C1 segment of cervical spinal cord (tissue), 14 donors: ENCODE data around the gene DNAJC18.
A peak's percentile ranks its signal among the peaks of the same experiment; 100 is the strongest.
"Not testable (repeated sequence)": the region's sequence is repeated elsewhere in the genome, so short reads cannot be mapped to it uniquely, and the experiment has no call there.

Experiments
- DNase-seq, 14 donors: peaks; one replicate each; lab custom pipeline; 2025; lab: John Stamatoyannopoulos, UW

Gene DNAJC18

DNA sequence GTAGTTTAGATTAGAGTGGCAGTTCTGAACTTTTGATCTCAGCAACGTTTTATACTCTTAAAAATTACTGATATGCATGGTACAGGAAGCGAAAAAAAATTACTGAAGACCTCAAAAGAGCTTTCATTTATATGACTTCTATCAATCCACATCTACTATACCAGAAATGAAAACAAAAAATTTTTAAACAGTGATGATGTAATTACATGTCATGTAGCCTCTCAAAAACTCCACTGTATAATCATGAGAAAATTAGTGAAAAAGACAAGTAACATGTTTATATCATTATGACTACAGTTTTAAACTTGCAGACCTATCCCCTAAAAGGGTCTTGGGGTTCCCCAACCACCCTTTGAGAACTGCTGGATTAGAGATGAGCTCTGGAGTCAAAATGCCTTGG lies 9.3 kb downstream of the DNAJC18 start:
- no peak for DNase-seq

DNA sequence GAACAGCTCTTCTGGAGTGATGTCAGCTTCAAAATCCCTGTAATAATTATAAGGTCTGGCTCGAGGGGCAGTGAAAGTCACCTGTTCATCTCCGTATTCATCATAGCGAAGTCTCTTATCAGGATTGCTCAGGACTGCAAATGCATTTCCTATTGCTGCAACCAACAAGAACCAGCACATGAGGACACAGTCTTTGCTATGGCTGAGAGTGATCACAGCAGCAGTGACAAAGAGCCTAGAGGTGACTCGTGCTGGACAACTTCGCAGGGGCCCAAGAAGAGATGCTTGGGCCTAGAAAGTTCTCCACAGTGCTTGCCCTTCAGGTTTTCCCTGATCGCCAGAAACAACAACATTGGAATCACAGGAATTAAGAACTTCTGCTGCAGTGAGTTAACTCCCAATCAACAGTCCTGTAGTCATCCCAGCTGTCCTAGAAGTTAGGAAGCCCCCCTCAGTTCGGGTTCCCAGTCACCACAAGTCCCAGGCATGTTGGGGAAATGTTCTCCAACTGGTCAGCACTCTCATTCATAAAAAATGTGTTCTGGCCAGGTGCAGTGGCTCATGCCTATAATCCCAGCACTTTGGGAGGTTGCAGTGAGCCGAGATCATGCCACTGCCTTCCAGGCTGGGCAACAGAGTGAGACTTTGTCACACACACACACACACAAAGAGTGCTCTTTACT lies 13.0 kb downstream of the DNAJC18 start:
- no peak for DNase-seq

DNA sequence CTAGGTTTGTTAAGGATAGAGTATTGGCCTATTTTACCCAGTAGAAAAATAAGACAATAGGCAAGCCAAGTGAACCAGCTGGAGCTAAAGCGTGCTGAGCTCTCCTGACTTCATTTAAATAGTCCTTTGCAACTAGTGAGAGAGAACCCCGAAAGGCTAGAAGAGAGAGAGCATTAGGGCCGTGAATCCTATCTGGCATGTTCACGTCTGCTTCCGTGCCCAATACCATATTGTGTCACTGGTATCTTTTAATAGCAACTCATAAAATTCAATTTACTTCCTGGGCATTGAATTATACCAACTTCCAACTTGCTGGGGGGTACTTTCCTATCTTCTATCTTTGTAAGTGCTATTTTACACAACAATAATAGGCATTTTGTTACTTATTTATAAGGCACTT lies 13.8 kb downstream of the DNAJC18 start:
- no peak for DNase-seq

DNA sequence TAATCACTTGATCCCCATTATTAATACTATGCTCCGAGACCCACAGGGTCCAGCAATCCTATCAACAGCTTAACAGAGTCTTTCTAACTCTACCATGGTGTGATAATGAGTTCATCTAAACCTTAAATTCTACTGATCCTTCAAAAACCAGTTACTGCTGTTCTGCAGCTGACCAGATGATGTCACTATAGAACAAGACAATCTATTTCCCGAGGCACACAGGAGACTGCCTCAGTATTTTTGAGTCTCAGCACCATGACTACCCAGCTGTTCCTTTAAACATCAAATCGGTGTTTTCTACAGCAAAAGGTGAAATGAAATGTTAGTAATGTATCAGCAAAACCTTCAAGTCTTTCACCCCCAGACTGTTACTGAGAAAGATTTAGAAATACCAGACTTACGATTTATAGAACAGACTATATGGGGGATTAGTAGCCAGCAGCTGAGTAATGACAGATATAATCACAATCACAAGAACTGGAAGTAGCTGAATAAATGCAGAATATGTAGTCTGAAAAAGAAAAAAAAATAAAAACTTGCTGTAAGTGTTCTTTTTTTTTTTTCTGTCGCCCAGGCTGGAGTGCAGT lies 16.9 kb downstream of the DNAJC18 start:
- peak in 3 of 14 donors; percentile 10 to 27 (median 20) for DNase-seq

DNA sequence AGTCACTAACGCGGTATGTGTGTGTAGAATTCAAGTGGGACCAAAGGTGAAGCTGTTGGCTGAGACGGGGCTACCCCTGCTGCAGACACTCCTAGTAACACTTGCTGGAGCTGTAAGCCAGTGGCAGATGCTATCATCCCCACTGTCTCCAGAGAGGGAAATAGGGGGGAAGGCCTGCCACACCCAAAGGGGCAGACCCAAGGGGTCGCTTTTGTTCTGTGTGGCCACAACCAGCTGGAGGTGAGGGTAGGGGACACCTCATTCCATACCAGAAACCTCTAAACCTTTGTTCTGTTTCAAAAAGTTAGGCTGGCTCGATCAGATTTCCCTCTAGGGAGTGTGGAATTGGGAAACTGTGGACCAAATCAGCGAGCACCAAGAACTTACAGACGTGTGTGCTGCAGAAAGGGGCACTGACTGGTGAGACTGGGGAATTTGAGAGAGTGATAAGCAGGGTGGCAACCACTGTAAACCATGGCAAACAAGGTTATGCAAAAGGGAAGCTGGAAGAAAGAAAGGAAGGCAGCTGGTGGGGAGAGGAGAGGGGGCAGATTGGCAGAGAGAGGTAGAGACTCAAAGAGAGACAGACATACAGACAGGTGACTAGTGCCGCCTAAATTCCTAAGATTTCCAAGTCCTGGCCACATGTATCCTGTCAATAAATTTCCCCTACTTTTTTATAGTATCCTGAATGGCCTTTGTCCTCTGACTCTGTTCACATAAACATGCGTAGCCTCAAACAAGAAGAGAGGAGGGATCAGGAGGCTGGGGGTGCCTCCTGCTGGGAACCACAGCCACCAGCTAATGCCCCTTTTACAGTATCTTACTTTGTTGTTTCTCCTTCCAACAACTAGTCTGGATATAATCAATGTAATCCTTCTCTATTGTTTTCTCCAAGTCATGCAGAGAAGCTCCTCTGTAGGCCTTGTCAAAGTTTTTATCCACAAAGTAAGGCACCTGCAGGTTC lies 19.8 kb downstream of the DNAJC18 start:
- DNase-seq = no peak

DNA sequence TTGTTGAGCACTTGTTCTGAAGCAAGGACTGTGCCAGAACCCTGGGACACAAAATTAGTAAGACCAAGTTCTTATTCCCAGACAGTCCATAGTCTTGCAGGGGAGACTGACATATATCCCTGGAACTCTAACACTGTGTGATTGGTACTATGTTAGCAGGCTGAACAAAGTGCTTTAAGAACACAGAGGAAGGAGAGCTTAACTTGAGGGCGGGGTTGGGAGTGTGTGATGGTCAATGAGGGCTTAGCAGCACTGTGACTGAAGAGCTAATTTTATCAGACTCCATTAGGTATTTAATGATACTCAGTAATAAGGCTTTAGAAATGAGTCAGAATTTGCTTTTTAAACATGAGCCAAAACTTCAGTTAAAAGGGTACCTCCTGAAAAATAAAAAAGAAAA lies 20.5 kb downstream of the DNAJC18 start:
- no peak for DNase-seq

DNA sequence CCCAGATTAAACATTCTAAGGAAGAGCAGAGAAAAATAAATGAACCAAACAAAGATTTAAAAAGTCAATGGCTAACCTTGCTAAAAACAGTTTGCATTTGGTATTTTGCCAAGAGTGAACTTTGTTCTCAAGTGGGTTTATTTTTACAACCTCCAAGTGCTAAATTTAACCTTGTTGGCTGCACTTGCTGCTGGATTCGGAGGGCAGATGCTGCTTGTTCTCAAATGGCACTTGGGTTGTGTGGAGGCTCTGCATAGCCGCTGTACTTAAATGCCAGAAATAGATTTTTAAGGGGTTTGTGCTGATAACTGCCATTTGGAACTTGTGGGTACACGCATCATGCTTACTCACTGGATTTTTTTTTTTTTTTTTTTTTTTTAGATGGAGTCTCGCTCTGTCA lies 22.1 kb downstream of the DNAJC18 start:
- DNase-seq = no peak

DNA sequence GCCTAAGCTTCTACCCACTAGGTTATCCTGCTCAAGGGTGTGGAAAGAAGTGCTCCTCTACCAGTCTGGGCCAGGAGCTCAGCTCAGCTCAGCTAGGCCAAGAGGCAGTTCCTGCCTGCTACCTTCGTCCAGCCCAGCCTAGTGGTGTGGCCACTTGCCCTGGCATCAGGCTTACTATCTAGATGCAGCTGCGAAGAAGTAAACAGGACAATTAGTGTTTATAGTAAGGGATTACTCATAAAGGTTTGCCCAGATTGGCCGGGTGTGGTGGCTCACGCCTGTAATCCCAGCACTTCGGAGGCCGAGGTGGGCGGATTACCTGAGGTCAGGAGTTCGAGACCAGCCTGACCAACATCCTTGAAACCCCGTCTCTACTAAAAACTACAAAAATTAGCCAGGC lies 22.7 kb downstream of the DNAJC18 start:
- DNase-seq = no peak

DNA sequence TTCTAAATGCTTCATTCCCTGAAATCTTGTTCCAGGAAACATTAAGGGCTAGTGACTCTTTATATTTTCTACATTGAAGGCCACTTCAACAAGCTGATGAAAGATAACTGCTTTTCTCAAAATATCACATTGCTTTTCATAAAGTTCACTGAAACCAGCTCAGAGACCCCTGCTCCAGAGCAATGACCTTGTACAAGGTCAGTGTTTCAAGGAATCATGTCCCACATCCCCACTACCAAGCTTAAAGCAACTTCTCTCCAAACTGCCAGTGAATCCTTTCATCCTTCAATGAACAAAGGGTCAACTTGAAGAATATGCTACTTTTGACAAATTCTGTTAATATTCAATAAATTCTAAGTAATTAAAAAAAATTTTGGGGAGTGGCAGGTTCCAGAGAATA lies 23.5 kb downstream of the DNAJC18 start:
- DNase-seq = no peak

DNA sequence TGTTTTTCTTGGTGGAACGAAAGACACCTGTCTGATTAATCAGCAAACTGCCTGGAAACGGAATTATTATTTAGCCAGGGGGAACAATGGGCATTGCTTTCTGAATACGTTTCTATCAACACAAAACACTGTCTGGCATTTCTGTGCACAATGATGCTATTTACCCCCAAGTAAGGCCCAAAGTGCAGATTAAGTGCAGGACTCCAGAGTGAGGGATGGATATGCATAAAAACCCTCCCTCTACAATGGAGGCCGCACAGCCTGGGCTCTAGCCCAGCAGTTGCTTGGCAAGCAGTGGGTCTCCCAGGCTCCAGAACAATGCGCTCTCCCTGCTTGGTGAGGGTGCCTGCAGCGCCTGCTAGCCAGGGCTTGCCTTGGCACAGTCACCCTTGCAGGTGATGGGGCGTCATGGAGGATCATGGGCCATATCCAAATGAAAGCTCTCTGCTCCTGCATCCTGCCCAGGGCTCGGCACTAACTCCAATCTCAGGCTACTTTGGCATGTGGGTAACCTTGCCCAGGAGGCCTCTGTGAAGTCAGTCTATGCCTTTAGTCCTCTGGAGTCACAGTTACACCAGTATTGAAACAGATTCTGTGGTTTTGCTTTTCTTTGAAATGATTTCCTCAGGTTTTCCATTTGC lies 24.0 kb downstream of the DNAJC18 start:
- peak in 13 of 14 donors; percentile 22 to 86 (median 69) for DNase-seq

DNA sequence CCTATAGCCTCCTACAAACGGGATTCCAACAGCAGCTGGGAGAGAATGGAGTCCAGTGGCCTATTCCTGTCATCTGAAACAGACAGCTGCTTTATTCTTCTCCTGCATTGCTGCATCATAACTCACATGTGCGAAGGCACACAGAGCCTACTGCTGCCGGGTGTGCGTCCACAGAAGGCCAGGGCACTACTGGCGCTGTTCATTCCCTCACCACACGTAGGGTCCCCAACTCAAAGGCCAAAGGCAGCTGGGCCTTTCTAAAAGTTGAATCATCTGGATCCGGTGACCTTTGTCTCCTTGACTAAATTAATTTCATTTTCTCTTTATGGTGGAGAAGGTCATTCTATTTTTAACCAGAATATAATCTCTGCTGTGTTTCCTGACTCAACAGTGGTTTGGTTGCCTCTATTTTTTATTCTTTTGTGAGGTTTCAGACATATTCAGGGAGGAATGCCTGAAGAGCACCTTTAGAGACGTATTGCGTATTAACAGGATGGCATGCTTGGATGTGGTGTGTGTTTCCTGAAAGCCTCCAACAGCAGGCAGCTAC lies 24.7 kb downstream of the DNAJC18 start:
- DNase-seq = peak in 2 of 14 donors; percentile 30 to 65

DNA sequence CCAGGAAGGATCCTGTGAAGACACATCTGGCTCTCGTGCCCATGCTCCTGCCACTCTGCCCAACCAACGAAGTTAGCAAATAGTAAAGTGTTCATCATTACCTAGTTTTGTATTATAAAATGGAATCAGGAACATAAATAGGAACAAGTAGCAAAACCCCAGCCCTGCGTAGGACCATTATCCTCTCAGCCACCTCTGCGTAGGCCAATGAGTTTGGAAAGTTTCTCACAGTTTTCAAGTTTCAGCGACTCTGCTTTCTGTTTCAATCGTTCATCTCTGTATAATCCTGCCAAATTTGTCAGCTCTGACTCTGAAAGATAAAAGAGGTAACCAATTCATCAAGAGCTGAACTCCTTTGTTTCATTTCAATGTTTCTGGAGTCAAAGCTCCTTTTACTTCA lies 25.4 kb downstream of the DNAJC18 start:
- DNase-seq = no peak

DNA sequence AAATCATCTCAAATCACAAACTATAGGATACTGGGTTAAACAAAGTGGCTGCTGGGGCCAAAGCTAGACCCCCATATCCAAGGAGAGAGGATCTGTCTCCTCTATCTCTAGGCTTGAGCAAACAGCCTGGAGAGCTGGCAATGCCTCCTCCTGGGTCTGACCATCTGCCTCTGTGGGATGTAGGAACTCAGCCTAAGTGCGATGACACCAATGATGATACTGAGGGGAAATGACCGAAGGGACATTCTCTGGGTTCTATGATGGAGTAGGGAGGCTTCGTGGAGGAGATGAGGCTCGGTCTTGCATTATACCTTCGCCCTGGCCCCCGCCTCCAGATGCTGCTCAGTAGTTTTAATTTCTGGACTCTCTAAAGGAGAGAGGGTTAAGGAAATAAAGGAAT lies 26.2 kb downstream of the DNAJC18 start:
- DNase-seq = no peak

DNA sequence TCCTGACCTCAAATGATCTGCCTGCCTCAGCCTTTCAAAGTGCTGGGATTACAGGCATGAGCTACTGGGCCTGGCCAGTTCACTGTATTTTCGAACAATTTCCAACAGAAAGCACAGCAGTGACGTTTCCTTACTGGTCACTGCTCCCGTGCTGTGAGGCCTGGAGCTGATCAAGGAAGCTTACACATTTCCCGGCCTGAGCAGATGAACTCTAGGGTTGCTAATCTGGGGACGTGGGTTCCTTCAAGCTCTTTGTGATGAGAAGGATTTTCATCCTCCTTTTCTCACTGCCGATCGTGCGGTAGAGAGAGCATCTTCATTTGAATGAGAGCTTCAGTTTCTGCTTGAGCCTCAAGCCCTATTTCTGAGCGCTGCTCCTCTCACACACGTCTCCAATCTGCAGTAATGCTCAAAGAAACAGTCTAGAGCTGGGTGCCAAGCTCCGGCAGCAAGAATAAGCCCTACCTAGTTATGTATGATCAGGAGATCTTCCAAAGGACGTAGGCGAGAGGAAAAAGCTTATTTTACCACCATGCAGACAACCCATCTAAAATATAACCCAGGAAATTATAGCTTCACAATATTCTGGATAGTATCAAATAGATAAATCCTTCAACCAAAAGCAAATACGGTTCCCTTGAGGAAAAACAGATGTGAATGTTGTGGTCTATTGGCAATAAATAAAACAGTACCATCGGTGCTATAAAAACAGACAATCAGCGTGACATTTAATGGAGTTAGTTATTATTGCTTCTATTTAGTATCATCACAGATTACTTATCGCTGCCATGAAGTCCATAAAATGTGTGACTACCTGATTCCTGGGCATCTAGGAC lies 28.1 kb downstream of the DNAJC18 start:
- no peak for DNase-seq

DNA sequence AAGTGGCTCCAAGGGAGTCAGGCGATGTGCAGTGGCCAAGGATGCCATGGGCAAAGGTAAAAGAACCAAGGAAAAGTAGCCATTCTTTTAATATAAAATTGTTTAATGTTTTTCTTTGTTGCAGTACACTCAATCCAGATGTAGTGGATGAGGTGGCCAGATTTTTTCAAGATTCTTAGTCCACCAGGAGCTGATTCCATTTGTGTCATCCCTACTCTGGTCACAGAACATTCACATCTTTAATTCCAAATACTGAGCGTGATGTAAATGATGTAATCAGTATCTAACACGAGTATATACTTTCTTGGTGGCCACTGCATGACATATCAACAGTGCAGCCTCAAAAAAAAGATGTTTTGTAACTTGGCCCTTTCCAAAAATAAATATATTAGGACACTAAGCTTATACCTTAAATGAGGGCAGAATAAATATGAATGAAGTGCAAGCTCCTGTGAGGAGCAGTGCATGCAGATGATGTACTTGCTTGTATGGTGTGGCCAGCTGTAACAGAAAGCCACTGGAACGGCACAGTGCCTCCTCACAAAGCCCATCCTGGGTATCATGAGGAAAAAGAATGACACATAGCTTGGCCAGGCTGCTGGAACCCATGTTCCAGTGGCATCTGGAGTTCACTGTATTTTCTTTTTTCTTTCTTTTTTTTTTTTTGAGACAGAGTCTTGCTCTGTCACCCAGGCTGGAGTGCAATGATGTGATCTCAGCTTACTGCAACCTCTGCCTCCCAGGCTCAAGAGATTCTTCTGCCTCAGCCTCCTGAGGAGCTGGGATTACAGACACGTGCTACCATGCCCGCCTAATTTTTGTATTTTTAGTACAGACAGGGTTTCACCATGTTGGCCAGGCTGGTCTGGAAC lies 29.0 kb downstream of the DNAJC18 start:
- no peak for DNase-seq

DNA sequence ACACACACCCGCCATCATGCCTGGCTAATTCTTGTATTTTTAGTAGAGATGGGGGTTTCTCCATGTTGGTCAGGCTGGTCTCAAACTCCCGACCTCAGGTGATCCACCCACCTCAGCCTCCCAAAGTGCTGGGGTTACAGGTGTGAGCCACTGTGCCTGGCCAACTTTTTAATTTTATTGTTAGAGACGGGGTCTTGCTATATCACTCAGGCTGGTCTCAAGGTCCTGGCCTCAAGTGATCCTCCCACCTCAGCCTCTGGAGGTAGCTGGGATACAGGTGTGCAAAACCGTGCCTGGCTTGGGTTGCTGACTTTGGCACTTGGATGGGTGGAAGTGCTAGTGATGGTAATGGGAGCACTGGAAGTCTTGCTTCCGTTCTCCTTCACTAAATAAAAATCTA lies 30.2 kb downstream of the DNAJC18 start:
- not testable (repeated sequence) for DNase-seq

DNA sequence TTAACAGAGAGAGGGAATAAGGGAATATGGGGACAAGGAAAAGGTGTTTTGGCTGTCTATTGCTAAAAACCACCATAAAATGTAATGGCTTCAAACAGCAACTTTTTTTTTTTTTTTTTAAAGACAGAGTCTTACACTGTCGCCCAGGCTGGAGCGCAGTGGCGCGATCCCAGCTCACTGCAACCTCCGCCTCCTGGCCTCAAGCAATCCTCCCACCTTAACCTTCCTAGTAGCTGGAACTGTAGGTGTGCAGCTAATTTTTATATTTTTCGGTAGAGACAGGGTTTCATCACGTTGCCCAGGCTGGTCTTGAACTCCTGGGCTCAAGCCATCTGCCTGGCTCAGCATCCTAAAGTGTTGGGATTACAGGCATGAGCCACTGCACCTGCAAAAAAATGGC lies 31.1 kb downstream of the DNAJC18 start:
- no peak for DNase-seq

DNA sequence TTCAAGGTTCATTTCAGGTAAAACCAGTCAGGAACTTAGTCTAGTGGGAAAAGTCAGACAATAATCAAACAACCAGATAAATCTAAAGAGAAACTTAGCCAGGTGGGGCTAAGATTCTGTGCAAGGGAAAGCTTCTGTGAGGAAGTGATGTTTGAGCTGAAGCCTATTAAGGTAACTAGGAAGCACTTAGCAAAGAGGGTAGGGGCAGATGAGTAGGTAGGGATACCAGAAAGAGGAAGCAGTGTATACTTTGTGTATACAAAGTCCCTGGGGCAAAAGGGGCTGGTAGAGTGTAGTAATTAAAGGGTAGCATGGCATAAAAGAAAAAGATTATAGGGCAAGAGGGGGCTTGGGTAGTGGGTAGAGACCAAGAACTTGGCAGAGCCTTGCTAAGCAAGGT lies 31.8 kb downstream of the DNAJC18 start:
- DNase-seq = no peak

DNA sequence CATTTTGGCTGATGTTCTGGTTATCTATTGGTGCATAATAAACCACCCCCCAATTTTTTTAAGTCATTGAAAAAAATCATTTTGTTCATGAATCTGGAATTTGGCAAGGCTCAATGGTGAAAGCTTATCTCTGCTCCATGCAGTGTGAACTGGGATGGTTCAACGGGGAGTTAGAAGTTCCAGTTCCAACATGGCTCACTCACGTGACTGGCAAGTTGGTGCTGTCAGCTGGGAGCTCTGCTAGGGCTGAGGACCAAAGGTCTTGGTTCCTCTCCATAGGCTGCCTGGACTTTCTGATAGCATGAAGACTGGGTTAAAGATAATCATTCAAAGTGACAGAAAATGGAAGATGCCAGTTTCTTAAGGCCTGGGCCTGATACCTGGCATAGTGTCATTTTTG lies 32.4 kb downstream of the DNAJC18 start:
- DNase-seq = no peak

DNA sequence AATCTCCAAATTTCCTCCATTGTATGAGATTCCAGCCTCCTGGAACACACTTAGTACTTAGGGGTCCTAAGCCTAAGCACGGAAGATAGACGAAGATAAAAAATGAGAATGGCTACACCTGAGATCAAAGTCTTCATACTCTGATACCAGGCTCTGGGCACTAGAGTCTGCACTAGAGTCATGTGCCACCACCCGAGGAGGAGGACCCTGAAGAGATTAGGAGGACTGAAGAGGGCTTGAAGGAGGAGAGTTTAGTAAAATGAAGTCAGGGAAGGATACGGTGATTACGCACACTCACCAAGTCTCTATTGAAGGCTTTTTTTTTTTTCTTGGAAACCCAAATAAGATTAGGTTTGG lies 34.9 kb downstream of the DNAJC18 start:
- DNase-seq = no peak
